GM18870 (cell line): Measurements from ENCODE around the gene HECTD4.
"Not testable (repeated sequence)": the region's sequence is repeated elsewhere in the genome, so short reads cannot be mapped to it uniquely, and the experiment has no call there.

Experiments
- ATAC-seq: cut with Tn5 transposase; IDR thresholded peaks from one replicate; pipeline ENCODE4 v1.9.1; 2021; ENCODE audit warnings: moderate library complexity; ENCODE audit not compliant: unreplicated experiment

HECTD4 gene

DNA sequence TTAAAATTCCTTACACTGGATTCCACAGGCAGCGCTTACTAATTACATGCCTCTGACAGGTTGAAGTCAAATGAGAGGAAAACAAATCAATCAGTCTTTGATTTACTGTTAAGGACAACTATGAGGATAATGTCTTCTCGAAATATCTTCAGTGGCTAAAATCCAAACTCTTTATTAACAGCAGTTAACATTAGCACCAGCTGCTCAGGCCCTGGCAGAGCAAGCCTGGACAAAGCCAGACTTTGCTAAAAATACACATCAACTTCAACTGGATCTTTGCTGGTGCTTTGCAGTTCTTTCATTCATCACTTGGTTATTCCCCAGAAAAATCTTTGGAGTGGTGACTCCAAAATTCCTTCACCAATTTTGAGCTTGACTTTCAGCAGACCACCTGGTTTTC is 98.7 kb downstream of the HECTD4 start:
- ATAC-seq = no peak

DNA sequence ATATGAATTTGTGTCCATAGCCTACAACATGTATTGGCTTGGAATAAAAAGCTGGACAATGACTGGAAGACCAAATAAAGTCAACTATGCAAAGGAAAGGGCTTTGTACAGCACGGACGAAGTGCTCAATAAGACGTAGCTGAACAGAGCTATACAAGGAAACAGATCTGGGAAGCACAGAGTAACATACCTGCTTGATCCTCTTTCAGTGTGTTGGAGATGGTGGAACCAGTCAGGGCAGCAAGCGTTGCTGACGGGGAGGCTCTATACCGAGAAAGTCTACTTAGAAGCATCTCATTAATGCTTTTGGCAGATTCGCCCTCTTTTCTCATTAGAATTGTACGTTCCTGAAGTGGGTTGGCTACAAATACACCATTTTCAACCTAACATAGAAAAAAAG is 99.3 kb downstream of the HECTD4 start:
- no peak for ATAC-seq

DNA sequence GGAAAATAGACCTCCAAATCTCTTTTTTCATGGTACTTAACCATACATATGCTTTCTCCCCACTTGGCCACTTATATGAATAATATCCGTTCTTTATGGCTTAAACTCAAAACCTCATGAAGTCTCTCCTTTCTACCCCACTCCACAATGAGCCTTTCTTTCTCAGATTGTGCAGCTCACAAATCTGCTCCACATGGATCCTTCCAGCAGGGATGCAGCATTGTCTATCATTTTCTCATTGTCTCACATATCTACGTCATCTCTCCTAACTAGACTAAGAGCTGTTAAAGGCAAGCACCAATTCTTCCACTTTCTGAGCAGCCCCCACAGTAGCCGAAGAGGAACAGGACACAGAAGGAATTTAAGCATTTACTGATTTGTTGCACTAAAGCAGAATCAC is 106.4 kb downstream of the HECTD4 start:
- ATAC-seq = no peak

DNA sequence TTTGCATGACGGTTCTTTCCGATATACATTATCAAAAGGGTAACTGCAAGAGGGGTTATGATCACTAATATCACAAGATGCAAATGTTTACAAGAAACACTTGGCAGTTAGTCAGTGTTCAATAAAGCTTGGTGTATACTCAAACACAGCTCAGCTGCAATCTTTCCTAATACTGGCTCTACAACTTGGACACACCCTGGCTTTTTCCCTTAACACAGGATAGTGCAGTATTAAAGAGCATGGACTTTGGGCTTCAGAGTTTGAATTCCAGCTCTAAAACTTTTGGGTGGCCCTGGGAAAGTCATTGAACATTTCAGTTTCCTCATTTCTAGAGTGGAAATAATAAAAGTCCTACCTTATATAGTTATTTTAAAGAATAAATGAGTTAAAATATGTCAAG is 107.0 kb downstream of the HECTD4 start:
- no peak for ATAC-seq

DNA sequence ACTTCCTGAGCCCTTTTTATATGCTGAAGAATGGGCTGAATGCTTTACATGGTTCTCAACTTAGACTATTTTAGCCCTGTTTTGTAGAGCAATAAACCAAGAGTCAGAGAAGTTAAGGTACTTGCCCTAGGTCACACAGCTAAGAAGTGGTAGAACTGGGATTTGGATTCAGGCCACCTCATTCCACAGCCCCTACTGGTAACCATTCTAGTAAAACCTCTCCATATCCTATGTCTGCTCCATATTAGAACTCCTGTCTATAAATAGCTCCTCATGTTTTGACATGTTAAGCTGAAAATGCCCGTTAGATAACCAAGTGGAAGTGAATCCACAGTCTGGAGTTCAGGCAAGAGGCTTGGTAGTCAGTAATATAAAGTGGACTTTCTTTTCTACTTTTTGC is 111.6 kb downstream of the HECTD4 start:
- ATAC-seq = no peak

DNA sequence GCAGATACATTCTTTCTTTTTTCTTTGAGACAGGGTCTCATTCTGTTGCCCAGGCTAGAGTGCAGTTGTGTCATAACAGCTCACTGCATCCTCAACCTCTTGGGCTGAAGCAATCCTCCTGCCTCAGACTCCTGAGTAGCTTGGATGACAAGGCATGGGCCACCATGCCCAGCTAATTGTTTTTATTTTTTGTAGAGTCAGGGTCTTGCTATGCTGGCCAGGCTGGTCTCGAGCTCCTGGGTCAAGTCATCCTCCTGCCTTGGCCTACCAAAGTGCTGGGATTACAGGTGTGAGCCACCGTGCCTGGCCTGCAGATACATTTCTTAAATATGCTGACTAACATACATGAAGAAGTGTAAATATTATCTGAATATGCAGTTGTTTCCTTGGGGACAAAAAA is 115.8 kb downstream of the HECTD4 start:
- no peak for ATAC-seq

DNA sequence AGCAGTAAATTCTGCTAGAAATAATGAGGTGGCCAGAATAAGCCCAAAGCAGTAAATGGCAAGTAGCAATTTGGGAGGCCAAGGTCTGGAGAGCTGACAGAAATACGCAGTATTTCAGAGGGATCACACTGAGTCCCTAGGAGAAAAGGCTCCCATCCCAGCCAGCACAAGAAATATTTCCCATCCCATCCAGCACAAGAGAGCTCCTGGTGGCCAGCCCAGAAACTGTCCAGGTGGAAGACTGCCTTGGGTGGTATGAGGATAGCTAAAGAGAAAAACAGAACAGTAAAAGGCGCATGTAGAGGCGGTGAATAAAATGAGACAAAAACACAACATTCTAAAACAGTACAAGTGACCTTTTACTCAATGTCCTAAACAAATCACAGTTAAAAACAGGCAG is 120.7 kb downstream of the HECTD4 start:
- no peak for ATAC-seq

DNA sequence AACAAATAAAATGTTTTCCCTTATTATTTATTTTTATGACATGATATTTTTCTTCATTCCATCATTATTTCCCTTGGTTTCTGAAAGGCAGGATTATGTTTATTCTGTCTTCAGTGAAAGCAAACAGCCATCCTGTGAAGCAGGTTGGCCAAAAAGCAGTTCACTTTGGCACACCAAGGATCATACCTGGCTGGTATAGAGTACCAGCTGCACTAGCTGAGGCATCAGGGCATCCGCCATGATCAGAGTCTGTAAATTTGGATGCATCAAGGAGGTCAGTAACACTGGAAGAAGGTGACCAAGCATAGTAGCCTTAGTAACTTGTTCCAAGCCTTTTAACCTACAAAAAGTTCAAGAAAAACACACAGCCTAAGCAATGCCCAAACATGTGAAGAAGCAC is 123.3 kb downstream of the HECTD4 start:
- no peak for ATAC-seq

DNA sequence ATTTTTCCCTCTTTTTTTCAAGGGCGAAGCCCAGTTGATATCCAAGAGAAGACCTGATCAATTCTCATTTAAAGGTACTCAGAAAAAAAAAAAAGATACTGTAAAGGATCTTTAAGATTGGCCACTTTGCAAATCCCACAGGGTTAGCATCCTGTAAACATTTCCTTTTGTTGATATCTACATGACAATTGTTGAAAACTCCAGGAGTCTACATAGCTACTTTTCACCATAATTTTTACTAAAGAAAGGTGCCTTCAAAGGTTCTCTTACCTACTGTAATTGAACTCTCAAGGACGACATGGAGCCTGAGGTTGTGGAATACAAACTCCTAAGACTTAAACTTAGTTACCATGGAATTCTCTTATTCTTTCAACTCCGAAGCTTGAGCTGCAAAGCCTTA is 125.5 kb downstream of the HECTD4 start:
- no peak for ATAC-seq

DNA sequence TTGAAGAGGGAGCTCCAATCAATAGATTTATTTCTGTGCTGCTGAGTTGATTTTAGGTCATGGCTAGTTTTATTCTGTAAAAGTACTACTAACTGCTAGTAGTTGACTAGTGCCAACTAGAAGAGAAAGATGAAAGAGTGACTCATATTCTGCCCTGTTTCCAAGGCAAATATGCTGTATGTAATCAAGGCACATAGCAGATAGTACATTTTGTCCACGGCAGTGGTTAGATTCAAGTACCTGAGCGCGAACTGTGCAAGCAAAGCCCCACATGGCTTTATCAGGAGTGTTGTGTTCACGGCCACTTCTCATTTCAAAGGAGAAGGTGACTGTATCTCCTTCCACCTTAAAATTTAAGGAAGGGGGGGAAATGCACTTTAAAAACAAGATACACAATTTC is 130.0 kb downstream of the HECTD4 start:
- ATAC-seq = no peak

DNA sequence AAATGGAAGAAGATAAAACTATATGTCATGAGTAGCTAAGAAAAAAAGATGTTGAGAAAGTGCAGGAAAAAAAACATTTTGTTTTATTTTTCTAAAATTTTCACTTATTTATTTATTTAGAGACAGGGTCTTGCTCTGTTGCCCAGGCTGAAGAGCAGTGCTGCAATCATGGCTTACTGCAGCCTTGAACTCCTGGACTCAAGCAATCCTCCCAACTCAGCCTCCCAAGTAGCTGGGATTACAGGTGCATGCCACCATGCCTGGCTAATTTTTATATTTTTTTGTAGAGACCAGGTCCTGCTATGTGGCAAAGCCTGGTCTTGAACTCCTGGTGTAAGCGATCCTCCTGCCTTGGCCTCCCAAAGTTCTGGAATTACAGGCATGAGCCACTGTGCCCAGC is 137.3 kb downstream of the HECTD4 start:
- not testable (repeated sequence) for ATAC-seq

DNA sequence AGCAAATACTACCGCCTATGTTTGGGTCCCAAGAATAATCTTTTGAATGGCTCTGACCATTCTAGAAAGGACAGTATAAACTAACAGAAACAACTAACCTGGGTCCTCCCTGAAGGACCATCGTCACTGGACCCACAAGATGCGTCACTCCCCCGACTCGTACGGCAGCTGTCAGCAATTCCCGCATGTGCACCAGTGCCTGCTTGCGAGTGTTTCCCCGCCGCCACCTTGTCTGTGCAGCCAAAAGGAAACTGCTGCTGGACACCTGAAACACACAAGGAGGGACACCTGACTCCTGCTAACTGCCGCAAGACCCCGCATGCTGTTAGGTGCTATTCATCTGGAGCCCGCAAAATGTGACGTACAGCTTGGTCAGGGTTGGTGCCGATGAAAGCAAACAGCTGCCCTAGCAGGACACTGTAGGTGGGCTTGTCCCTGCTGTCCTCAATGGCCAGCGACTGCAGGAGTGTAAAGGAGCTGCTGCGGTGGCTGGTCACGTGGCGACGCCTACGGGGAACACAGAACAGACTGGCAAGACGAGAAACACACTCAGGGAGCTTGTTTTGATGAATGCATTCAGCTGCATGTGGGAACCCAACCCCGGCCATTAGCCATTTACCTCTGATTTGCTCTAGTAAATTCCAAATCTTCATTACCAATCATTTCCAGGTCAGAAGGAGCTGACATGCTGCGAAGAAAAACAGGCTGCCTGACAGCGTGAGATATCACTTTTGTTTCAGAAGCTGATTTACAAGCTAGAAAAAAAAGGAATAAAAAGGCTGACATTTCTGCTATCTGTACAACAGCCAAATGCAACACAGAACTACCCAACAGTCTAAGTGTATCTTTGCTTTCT is 138.7 kb downstream of the HECTD4 start:
- ATAC-seq = no peak

DNA sequence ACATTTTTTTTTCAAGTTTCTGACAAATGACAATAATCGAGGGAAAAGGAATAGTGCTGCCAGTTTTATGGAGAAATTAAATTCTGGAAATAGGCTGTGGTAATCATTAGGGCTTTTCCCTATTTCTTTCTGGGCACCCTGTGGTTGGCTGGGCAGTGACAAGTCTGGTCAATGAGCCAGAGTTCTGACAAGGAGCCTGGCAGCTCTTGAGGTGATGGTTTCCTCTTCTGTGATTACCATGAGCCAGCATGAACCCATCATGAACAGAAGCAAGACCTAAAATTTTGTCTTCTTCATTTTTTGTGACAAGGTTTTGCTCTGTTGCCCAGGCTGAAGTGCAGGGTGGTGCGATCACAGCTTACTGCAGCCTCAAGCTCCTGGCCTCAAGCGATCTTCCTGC is 141.1 kb downstream of the HECTD4 start:
- no peak for ATAC-seq

DNA sequence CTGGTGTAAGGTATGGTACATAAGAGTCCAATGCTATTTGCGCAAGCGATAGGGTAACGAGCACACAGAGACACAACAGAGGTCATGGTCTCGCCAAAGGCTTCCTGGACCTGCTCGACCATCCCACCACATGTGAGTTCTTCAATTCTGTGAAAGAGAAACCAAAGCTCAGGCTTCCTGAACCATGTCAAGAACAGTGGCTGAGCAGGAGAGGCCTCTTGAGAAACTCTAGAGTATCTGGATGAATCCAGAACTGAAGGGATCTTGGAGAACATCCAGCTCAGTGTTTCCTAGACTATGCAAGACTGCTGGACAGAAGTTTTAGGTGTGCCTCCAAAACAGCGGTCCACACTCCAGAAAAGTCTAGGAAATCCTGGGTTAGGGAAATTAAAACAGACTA is 142.3 kb downstream of the HECTD4 start:
- ATAC-seq = no peak

DNA sequence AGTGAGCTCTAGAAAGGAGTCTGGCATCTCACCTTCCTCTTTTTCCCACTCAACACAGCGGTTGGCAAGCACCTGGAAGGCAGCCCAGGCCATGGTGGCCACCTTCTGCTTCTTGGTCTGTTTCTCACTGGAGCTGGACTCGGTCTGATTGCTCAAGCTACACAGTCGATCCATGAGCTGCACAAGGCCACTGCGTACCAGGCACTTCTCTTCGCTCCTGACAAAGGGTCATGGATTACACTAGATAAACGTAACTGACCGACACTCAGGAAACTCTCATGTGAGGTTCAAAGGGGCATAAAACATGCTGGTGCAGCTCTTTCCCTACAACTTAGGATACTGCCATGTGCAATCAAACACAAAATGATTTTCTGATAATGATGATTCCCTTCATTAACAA is 143.2 kb downstream of the HECTD4 start:
- no peak for ATAC-seq

DNA sequence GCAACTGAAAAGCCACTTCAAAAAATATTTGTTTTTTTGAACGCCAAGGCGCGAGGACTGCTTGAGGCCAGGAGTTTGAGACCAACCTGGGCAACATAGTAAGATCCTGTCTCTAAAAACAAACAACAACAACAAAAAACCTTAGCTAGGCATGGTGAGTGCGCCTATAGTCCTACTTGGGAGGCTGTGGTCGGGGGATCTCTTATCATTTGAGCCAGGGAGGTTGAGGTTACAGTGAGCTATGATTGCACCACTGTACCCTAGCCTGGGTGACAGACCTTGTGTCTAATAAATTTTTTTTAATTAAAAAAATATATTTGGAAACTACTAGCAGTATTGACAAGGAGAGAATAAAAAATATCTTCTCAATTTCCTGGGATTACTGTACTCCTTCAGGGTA is 143.8 kb downstream of the HECTD4 start:
- ATAC-seq = no peak

DNA sequence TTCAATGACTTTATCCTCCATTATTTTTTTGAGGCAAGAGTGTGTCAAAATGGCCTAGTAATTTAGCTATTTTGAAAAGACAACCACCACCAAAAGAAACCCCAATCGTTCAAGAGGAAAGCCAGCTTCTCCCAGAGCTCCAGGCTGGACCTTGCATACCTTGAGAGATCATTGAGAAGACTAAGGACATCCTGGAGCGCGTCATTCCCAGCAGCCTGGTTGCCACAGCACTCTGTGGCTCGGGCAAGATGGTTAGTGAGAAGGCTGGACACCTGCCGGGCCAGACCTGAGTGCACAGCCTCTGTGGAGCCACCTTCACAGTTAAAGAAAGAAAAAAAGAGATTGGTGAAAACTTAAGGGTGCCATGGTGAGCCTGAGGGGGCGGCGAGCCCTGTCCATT is 145.4 kb downstream of the HECTD4 start:
- no peak for ATAC-seq

DNA sequence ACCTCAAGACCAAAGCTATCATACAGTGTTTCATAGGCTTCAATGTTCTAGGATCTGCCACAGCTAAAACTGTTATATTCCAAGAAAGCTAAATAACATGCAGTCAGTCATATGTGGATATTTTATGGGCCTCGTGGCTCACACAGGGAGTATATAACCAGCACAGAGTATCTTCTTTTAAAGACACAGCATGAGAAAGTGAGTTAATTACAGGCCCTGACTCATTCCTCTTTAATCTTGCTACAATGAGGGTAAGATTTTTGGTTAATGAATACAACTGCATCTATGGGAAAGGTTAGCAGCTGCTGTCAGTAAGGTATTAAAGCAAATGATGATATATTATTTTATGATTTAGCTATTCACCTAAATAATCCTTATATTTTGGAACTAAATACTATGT is 145.8 kb downstream of the HECTD4 start:
- no peak for ATAC-seq

DNA sequence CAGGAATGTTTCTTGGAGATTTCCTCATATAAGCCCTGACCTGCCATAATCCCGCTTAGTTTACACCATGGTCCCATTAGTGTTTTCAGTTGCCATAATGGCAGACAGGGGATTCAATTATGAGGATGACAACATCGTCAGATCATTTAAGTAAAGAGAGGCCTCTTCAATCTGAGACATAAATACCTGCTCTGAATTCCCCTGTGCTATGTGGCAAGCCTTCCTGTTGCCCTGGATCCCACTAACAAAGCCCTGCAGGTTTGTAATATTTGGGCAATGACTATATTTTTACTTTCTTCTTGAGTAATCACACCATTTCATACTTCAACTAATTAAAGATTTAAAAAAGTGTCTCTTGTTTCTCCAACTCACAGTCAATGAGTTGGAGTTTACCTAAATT is 147.9 kb downstream of the HECTD4 start:
- no peak for ATAC-seq

DNA sequence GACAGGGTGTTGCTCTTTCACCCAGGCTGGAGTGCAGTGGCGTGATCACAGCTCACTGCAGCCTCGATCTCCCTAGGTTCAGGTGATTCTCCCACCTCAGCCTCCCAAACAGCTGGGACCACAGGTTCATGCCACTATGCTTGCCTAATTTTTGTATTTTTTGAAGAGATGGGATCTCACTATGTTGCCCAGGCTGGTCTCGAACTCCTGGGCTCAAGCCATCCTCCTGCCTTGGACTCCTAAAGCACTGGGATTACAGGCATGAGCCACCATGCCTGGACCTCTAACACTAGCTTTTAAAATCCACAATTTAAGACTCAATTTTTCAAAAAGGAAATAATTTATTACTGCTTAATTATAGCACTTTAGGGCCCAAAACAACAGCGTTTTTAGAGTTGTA is 149.0 kb downstream of the HECTD4 start:
- ATAC-seq = no peak

DNA sequence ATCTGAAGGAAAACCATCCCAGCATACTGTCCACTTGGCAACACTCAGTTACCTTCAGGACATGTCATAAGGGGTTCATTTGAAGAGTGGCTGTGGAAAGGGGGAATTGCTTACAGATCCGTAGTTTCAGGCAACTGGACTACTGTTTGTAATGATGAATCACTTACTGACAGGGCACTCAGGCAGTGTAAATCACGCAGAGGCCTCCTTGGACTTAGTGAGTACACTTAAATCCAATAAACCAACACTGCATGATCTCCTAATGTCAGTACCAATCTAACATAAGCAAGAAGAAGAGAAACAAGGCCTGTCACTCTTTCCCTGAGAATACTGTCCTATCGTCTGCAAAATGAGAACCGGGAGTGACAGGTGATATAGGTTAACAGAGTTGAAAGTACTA is 152.1 kb downstream of the HECTD4 start:
- no peak for ATAC-seq

DNA sequence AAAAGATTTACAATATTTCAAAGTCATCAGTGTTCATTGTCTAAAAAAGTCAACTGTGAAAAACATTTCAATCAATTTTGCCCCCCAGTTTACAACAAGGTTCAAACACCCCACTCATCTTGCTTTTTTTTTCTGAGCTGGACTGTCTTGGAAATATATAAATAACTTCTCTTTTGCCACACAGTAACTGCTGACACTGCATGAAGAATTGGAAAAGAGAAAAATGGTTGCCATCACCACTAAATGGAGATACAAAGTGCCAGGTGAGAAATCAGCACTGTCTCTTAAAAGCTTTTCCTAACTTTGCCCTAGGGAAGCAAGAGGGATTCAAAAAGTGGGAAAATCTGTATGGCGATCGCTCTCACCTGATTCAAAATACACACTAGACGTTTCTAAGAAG is 155.5 kb downstream of the HECTD4 start:
- no peak for ATAC-seq

DNA sequence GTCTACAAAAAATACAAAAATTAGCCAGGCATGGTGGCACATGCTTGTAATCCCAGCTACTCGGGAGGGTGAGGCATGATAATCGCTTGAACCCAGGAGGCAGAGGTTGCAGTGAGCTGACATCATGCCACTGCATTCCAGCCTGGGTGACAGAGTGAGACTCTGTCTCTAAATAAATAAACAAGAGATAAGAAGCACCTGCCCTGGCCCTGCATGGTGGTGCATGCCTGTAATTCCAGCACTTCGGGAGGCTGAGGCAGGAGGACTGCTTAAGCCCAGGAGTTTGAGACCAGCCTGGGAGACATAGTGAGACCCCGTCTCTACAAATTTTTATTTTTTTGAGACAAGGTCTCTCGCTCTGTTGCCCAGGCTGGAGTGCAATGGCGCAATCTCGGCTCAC is 161.6 kb downstream of the HECTD4 start:
- not testable (repeated sequence) for ATAC-seq
